ENCODE results near the gene FALEC. TPM values are rescaled to one million over a fixed set of nuclear protein-coding genes. Genes with fewer than 3 reads are reported as not detected.

The FALEC gene
- total and polyA plus RNA-seq, 9 of the 15 experiments (the other 6 are each of a cell fraction or from before 2014, with no cell fraction given), result 0.15 to 1.8 (median 0.53) TPM; not detected in 5

- TF ChIP-seq CGGBP1 (CRISPR knock-in tag; IDR thresholded peaks at IDR 0.05) (0 out of 2 replicates have a peak, but pooled peaks have one; percentile 35), GTF2F1 (IDR thresholded peaks at IDR 0.05; ENCODE audit: low read depth, low read length) (no peak; the same call in 1 of the 2 replicates), PURB (CRISPR knock-in tag; IDR thresholded peaks at IDR 0.05; ENCODE audit: low read depth) (no peak), ZNF224 (CRISPR knock-in tag; IDR thresholded peaks at IDR 0.05) (no peak), ZNF282 (CRISPR knock-in tag; IDR thresholded peaks at IDR 0.05) (no peak), MBD2 (IDR thresholded peaks at IDR 0.05; ENCODE audit: borderline replicate concordance, low read depth) (peak; percentile 62; the same call in 1 of the 2 replicates), ZKSCAN3 (CRISPR knock-in tag; IDR thresholded peaks at IDR 0.05) (no peak), ZNF551 (CRISPR knock-in tag; IDR thresholded peaks at IDR 0.05) (no peak), FOS (IDR thresholded peaks at IDR 0.05; ENCODE audit: extremely low read depth, insufficient read length) (no peak), HLTF (IDR thresholded peaks at IDR 0.05) (no peak), ZNF707 (CRISPR knock-in tag; conservative IDR thresholded peaks at IDR 0.05) (no peak), TEAD4 (IDR thresholded peaks at IDR 0.05; ENCODE audit: low read length) (no peak), TEAD4 (CRISPR knock-in tag; IDR thresholded peaks at IDR 0.05; ENCODE audit: borderline replicate concordance) (no peak), PCBP1 (IDR thresholded peaks at IDR 0.05; ENCODE audit: low read depth, low read length, poor library complexity, severe bottlenecking) (peak; percentile 14), PHB (CRISPR knock-in tag; IDR thresholded peaks at IDR 0.05) (peak; percentile 49; the same call in 1 of the 2 replicates), ZNF232 (CRISPR knock-in tag; IDR thresholded peaks at IDR 0.05) (no peak), RBM14 (IDR thresholded peaks at IDR 0.05; ENCODE audit: borderline replicate concordance, insufficient read depth, low read depth, low read length) (no peak), SMARCE1 (IDR thresholded peaks at IDR 0.05) (no peak), PKNOX1 (IDR thresholded peaks at IDR 0.05) (no peak), ZC3H8 (IDR thresholded peaks at IDR 0.05) (no peak), ZNF274 (IDR thresholded peaks at IDR 0.05; ENCODE audit: borderline replicate concordance, low read depth, low read length) (no peak), DMBX1 (CRISPR knock-in tag; IDR thresholded peaks at IDR 0.05; ENCODE audit: borderline replicate concordance) (no peak), NR1H2 (CRISPR knock-in tag; IDR thresholded peaks at IDR 0.05) (no peak), E2F3 (CRISPR knock-in tag; IDR thresholded peaks at IDR 0.05) (no peak), ZNF584 (CRISPR knock-in tag; IDR thresholded peaks at IDR 0.05; ENCODE audit: low read depth) (no peak), TRIM24 (IDR thresholded peaks at IDR 0.05) (no peak), PHTF2 (CRISPR knock-in tag; IDR thresholded peaks at IDR 0.05) (0 out of 2 replicates have a peak, but pooled peaks have one; percentile 37), TFAP4 (CRISPR knock-in tag; IDR thresholded peaks at IDR 0.05; ENCODE audit: borderline replicate concordance) (peak; percentile 98), ZNF644 (tag; IDR thresholded peaks at IDR 0.05; ENCODE audit: low read depth) (no peak)
- TF ChIP-seq, protein P1, sequence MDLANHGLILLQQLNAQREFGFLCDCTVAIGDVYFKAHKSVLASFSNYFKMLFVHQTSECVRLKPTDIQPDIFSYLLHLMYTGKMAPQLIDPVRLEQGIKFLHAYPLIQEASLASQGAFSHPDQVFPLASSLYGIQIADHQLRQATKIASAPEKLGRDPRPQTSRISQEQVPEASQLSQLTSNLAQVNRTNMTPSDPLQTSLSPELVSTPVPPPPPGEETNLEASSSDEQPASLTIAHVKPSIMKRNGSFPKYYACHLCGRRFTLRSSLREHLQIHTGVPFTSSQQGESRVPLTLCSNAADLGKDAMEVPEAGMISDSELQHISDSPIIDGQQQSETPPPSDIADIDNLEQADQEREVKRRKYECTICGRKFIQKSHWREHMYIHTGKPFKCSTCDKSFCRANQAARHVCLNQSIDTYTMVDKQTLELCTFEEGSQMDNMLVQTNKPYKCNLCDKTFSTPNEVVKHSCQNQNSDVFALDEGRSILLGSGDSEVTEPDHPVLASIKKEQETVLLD (IDR thresholded peaks at IDR 0.05), result no peak
Measured at GRCh38 chr1:150561974-150562445, 46.5 kb downstream of the FALEC start (continued).

All from K562 (cell line).